GM21360 (cell line): ENCODE results near the gene DOCK4.
"Not testable (repeated sequence)": the region's sequence is repeated elsewhere in the genome, so short reads cannot be mapped to it uniquely, and the experiment has no call there.

Experiments
- ATAC-seq: cut with Tn5 transposase; IDR thresholded peaks from one replicate; pipeline ENCODE4 v1.9.1; 2021; ENCODE audit warnings: mild to moderate bottlenecking, moderate library complexity; ENCODE audit not compliant: unreplicated experiment

DOCK4 gene

DNA sequence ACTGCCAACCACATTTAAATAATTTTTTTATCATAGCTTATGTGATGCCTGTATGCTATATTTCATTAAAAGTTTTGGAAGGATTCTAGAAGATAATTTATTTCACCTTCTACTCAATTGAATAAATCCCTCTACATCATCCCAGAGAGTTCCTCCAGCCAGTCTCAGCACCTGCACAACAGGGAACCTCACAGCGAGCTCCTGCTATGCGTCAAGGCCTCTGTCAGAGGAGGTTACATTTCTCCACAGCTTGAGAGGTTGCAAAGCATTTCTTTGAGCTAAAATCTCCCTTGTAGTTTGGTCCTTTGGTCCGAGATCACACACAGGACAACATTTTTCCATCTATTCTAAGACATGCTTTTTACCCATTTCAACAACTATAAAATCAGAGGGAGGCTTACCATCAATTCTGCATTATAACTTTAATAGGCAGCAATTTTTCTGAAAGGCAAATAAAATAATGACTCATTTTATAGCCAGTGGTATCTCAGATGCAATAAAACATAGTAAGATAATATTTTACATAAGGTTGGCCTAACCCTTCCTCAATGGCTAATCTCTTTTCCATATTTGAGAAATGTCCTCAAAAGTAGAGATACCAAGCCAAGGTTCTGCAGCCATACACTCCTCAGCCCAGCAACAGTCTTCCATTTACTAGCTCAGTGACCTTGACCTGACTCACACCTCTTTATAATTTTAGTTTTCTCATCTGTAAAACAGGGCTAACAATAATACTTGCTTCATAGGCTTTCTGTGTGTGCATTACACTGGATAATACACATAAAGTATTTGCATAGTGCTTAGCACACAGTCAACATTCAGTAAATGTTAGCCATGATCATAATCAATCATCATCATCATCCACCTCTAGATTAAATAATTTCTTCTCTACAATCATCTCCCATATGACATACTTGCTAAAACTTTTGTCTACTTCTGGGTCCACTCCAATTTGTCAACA is 68.8 kb downstream of the DOCK4 start:
- no peak for ATAC-seq

DNA sequence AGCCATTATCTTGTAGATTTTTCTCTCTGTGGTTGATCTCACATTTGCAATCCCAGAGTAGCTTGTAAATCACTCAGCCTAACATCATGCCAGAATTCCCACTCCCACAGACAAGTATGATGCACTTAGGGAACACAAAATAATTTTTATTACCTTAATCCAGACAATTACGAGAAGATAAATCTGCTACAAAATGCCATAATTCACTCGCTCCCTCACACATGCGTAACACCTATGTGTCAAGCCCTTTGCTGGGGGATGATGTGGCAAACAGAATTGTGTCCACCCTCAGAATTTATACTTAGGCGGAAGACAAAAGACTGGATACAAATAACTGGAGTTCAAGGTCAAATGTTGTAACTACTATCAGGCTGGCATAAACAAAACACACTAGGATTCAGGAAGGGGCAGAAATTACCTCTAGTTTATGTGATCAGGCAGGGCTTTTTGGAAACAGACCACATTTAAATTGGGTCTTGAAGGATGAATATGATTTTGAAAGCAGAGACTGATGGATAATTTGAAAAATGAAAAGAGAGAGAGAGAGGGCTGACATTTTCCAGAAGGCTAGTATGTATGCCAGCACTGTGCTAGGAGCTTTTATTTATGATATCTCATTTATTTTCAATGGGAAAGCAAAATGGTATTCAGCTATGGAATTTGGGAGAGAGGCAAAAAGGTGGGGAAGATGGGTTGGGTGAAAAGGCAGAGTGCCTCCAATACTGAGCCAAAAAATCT is 69.8 kb downstream of the DOCK4 start:
- ATAC-seq, result no peak

DNA sequence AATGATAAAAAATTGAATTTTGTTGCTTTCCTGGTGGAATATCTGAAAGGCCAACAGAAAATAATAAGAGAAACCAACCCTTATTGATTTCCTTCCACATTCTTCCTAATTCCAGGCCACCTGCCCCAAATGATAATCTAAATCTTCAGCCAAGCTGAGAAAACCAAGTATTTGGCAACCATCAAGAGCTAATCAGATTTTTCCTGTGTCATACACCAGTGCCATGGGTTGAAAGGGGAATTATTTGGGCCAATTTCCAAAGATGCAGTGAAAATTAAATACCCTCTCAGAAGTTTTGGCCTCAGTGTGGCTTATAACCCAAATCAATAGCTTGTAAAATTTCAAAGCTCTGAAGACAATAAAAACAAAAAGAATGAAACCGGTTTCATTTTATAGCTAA is 70.4 kb downstream of the DOCK4 start:
- no peak for ATAC-seq

DNA sequence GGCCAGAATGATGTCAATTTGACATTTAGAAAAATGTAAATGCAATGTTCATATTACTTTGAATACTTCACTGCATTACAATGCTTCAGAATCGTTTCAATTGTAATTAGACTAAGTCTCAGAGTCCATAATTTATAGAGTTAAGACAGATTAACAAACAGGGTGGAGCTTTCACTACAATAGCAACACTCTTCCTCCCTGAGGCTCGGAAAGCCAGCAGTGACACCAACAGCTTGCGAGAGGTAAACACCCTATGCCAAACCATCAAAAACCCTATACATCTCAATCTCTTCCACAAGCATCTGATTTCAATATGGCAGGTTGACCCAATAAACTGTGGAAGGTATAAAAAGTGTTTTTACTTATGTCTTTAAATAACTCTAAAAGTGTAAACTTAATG is 72.2 kb downstream of the DOCK4 start:
- ATAC-seq, result no peak

DNA sequence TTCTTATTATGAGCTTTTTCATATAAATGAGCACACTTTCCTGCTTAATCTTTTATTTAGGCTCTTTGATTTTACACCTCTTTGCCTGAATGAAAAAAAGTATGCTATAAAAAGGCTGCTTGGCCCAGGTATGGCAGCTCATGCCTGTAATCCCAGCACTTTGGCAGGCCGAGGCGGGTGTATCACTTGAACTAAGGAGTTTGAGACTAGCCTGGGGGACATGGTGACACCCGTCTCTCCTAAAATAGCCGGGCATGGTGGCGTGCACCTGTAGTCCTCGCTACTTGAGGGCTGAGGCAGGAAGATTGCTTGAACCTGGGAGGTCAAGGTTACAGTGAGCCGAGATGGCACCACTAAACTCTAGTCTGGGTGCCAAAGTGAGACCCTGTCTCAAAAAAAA is 72.9 kb downstream of the DOCK4 start:
- no peak for ATAC-seq

DNA sequence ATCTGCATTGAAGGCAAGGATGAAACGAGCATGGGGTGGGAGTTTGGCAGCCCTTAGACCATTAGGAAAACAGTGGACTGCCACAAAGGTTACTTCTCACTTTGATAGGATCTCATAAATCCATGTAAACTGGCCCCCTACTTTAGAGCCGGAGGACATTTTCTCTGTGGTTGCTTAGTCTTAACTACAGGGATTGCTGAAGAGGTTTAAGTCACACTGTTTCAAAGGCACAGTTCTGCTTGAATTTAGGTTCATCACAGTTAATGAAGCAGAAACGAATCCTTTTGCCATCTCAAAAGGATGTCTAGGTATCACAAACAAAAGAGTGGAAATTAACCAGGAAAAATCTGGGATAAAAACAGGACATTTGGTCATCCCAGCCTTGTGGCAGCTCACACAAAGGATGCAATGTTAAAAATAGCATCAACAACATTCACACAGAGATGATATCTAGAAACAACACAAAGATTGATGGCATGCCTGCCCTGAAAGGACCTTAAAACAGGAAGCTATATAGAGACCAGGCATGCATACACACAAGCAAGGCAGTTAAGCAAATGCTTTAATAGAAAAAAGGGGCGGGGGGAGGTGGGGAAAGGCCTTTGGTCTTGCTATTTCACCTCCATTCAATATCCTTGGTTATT is 74.0 kb downstream of the DOCK4 start:
- no peak for ATAC-seq

DNA sequence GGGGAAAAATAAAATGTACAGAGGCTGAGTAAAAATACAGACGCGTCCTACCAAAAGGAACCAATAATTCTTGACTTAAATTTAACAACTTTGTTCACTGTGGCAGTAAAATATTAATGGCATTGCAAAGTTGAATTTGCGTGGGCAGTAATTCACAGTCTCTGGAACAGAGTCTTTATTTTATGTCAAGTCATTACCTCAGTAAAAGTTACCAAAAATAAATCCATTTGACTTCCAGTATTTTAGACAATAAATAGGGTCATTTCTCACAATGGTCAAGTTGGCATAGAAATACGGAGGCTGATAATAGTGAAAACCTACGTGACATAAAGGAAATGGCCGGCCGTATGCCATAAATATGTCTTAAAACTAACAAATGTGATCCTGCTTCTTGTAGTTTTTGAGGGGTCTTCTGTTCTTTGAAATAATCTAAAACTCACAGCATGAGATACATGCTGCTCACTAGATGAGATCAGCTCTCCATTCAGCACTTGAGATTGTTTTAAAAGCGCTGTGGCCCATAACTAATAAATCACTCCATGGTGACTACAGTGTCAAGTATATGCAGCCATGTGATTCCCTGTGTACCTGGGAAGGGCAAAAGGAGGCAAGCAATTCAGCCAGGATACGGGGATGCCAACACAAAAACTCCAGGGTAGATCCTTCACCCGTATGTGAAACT is 75.3 kb downstream of the DOCK4 start:
- no peak for ATAC-seq

DNA sequence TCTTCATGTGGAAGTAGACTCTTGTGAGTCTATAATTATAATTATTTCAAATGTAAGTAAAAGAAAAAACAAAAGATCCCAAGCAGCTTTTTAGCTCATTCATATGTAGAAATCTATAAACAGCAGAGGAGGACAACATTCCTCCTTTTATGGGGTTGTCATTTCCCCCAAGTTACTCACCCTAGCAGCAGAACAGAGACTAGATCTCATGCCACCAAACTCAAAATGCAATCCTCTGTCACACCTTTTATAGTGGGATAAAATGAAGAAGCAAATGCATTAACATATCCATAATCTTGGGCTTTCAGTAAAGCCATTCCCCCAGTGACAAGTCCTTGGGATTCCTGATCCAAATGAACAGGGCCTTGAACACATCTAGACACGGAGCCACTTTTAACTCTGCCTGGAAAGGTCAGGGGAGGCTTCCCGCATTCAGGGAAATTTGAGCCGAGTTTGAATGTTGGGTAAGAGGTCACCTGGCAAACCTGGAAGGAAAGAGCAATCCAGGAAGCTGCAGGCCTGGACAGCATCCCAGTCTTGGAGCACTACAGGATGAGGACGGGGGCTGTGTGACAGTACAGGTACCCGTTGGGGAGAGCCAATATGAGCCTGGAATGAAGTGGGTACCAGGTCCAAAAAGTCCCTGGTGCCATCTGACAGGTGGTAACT is 76.4 kb downstream of the DOCK4 start:
- no peak for ATAC-seq

DNA sequence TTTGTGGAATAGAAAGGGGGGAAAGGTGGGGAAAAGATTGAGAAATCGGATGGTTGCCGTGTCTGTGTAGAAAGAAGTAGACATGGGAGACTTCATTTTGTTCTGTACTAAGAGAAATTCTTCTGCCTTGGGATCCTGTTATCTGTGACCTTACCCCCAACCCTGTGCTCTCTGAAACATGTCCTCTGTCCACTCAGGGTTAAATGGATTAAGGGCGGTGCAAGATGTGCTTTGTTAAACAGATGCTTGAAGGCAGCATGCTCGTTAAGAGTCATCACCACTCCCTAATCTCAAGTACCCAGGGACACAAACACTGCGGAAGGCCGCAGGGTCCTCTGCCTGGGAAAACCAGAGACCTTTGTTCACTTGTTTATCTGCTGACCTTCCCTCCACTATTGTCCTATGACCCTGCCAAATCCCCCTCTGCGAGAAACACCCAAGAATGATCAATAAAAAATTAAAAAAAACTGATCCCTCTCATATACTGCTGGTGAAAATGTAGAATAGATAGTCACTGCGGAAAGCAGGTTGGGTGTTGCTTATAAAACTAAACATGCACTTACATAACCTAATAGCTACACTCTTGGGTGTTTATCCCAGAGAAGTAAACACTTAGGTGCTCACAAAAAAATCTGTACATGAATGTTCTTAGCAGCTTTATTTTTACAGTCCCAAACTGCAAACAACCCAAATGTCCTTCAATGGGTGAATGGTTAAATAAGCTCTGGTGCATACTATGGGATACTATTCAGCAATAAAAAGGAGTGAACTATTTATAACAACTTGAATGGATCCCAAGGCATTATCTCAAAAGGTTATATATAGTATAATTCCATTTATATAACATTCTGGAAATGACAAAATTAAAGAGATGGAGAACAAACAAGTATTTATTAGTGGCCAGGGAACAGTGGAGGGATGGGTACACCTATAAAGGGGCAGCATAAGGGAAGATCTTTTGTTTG is 77.5 kb downstream of the DOCK4 start:
- not testable (repeated sequence) for ATAC-seq

DNA sequence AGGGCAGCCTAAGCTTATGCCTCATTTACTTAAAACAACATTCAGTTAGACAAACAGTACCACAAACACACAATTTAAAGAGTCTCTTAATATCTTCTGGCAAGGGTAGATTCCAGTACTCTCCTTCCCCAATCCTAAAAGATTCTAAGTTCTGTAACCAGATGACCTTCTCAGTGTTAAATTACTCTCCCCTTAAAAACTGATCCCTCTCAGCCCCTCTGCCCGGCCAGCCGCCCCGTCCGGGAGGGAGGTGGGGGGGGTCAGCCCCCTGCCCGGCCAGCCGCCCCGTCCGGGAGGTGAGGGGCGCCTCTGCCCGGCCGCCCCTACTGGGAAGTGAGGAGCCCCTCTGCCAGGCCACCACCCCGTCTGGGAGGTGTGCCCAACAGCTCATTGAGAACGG is 78.2 kb downstream of the DOCK4 start:
- ATAC-seq, result not testable (repeated sequence)

DNA sequence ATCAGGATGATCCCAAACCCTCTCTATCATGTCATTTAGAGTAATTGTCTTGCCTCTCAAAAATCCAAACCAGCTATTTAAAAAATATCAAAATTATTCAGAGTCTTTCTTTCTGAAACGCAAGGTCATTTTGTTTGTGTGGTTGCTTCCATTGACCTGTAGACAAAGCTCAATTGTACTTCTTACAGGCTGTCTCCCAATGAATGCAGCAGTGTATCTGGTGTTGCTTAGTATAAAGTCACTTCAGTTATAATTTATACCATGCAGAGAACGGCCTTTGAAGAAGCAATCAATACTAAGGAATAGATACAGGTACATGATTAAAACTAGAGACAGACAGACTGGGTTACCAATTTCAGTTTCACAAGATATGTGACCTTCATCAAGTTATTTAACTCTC is 80.9 kb downstream of the DOCK4 start:
- no peak for ATAC-seq

DNA sequence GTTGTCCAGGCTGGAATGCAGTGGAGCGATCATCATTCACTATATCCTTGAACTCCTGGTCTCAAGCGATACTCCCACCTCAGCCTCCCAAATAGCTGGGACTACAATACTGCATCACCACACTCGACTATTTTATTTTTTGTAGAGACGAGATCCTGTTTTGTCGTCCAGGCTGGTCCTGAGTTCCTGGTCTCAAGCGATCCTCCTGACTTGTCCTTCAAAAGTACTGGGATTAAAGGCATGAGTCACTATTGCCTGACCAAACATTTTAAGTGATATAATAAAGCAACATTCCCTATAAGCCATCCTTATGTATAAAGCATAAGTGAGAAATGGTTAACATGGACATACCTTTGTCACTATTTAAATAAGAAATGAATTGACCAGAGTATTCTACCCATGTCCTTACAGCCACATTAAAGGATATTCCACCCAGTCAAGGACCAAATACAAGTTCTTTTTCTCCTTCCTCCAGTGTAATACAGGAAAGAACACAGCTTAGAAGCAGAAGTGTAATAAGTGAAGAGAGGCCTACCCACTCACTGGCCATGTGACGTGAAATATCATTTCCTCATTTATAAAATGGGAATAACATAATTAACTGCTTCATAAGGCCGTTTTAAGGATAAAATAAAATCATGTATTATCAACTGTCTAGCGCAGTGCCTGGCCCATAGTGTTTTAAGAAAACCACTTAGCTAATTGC is 82.0 kb downstream of the DOCK4 start:
- ATAC-seq, result no peak

DNA sequence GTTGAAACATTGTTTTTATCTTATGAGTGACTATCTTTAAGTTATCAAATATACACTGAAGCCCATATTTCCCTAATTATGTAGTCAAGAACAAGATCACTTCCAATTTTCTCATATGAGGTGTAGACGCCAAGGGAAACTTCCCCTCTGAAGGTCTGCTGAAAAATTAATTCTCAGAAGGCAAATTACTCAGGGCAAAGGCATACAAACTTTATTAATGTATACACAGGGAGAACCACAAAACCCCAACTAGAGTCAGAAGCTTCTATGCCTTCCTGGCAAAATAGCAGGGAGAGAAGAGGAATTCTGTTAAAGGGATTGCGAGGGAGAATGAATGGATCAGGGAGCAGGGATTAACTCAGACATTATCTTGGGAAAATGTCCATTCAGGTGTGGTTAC is 83.4 kb downstream of the DOCK4 start:
- no peak for ATAC-seq

DNA sequence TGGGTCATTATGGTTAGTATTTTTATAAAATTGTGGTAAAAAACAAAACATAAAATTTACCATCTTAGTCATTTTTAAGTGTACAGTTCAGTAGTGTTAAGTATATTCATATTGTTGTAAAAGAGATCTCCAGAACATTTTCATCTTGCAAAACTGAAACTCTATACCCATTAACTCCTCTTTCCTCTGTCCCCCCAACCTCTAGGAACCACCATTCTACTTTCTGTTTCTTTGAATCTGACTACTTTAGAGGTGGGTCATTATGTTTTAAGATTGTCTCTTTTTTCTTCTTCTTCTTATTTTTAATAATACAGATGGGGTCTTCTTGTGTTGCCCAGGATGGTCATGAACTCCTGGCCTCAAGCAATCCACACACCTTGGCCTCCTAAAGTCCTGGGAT is 84.1 kb downstream of the DOCK4 start:
- ATAC-seq, result no peak

DNA sequence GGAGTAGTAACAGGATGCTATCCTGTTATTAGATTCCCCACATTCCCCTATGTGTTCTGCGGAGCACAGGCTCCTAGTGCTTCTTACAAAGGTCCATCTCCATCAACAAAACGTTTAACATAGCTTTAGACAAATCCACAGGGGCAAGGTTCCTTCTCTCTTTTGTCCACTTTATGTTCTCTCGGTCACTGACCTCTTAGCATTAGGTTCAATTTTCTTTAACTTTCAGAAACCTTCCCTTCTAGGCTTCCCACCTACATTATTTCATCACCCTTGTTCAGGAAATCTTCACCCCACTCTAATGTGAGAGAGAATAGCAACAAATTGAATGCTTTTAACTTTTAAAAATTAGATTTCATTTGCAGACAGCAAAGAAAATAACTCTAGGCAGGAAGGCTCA is 84.9 kb downstream of the DOCK4 start:
- no peak for ATAC-seq

DNA sequence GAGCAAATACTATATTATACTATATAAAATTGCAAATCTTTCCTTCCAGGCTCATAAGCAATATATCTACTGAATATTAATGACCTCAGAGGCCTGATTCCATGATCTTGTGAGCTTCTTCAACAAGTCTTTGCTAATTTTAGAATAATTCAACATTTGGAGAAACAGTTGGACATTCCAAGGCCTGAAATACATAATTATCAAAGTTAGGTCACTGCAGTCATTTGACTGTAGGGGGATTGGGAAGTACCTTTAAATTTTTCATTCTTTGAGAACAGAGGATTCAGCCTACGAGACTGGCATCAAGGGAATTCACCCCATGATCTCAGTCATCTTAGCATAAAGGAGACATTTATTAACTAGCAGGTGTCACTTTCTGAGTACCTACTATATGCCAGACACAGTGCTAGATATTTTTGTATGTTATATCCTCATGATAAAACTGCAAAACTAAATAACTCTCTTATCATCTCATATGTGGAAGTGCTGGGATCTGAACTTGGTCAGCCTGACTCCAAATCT is 85.4 kb downstream of the DOCK4 start:
- ATAC-seq, result no peak

DNA sequence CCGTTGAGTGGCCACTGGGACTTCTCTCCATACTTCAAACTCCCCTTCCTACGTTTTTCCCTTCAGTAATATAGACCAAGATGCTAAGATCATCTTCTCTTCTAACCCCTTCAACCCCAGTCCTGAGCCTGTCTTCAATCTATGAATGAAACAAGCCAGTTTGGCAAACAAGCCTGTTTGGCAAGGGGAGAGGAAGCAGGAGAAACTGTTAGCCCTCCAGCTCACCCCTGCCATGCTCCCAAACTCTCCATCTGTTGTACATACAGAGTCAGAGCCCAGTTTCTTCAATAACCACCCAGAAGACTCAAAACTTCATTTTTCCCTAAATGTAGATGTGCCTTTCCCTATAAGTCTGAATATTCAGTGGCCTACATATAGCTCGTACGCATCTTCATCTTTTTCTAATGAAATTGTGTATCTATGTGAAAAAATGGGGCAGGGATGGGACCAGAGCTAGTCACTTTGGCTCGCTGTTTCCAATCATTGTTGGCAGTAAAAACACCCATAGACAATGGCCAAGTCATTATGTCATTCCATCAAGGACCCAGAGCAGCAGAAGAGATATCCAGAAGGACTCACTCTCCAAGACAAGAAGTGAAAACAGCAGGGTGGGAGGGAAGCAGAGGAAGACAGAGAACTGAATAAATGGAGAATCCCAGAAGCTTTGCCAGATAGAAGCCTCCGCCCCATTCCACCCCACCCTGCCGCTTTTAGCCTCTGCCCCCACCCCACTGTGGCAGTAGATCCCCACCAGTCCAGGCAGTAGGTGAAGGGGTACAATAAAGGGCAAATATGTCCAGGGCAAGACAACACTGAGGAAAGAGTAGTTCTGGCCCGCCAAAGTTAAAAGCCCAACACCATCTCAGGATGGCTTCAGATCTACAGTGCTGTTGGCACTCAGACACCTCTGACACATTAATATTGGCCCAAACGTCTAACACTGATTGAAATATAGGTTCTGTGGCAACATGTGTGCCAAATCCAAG is 87.3 kb downstream of the DOCK4 start:
- no peak for ATAC-seq
